H1 (cell line): ENCODE data around the gene GSKIP. TPM values are rescaled to one million over a fixed set of nuclear protein-coding genes. Genes with fewer than 3 reads are reported as not detected.

ENCODE experiments used
- BCL11A ChIP-seq, 2 experiments: IDR thresholded peaks; one replicate each; pipeline ENCODE4 v1.6.1; 2011; ENCODE audit warnings: low read depth in 2 of 2, low read length in 2 of 2, mild to moderate bottlenecking in 2 of 2
- CBX8 ChIP-seq: fragments of 300-800, 300-1000 bp; sonication (generic); IDR thresholded peaks from 2 replicates; pipeline ENCODE4 v1.7.1; 2016; ENCODE audit warnings: low read depth, low read length, borderline replicate concordance
- HDAC6 ChIP-seq: IDR thresholded peaks from one replicate; pipeline ENCODE4 v1.7.1; 2012; ENCODE audit warnings: low read depth, mild to moderate bottlenecking, inconsistent platforms, low read length, moderate library complexity
- NRF1 ChIP-seq: IDR thresholded peaks from 2 replicates; pipeline ENCODE4 v1.6.1; 2011; ENCODE audit warnings: mild to moderate bottlenecking, low read depth, low read length, improper control_type of control experiment
- PHF8 ChIP-seq: fragments of 200-600 bp; sonication (generic); conservative IDR thresholded peaks from 2 replicates; pipeline ENCODE4 v1.7.1; 2012; ENCODE audit warnings: low read depth, mild to moderate bottlenecking, inconsistent platforms, low read length, moderate library complexity
- POU5F1 ChIP-seq: IDR thresholded peaks from 2 replicates; pipeline ENCODE4 v1.6.1; 2011; ENCODE audit warnings: low read depth, mild to moderate bottlenecking, low read length, moderate library complexity
- RBBP5 ChIP-seq: IDR thresholded peaks from 2 replicates; pipeline ENCODE4 v1.7.1; 2012; ENCODE audit warnings: low read depth, mild to moderate bottlenecking, inconsistent platforms, low read length, moderate library complexity, borderline replicate concordance
- SAP30 ChIP-seq: fragments of 300-600 bp; sonication (generic); IDR thresholded peaks from 2 replicates; pipeline ENCODE4 v1.7.1; 2012; ENCODE audit warnings: low read length, moderate library complexity, mild to moderate bottlenecking, inconsistent platforms; ENCODE audit not compliant: insufficient read depth, insufficient replicate concordance
- TEAD4 ChIP-seq: IDR thresholded peaks from 2 replicates; pipeline ENCODE4 v1.6.1; 2012; ENCODE audit warnings: low read depth, low read length, inconsistent platforms, mixed read lengths
- polyA plus RNA-seq, 7 experiments: library from polyadenylated mRNA; depleted of rRNA in 3 of 7; stranded (reverse) in 5 of 7; unstranded in 2 of 7; fragments of >200 nt in 5 of 7; fragments of 200-250 nt in 2 of 7; gene quantifications; 1 replicate in 5 of 7; 2 replicates in 1 of 7; 4 replicates in 1 of 7; pipeline versions ENCODE4 v1.2.1 to v1.2.3, GENCODE V29; 2011 to 2013; ENCODE audit warnings: missing spikeins in 2 of 7, mixed read lengths in 2 of 7
- total RNA-seq: library from RNA; stranded (reverse); fragmentation: NEBNext Ultra II Directional; extraction: Animal tissue kit (Norgen Biotek cat#: 25700); gene quantifications from 2 replicates; pipeline ENCODE4 v1.2.1, GENCODE V29; 2021

GSKIP gene
- total and polyA plus RNA-seq, 2 of the 8 experiments (the other 6 are each of a cell fraction or from before 2014, with no cell fraction given), result 20.3 to 37.1 TPM

DNA sequence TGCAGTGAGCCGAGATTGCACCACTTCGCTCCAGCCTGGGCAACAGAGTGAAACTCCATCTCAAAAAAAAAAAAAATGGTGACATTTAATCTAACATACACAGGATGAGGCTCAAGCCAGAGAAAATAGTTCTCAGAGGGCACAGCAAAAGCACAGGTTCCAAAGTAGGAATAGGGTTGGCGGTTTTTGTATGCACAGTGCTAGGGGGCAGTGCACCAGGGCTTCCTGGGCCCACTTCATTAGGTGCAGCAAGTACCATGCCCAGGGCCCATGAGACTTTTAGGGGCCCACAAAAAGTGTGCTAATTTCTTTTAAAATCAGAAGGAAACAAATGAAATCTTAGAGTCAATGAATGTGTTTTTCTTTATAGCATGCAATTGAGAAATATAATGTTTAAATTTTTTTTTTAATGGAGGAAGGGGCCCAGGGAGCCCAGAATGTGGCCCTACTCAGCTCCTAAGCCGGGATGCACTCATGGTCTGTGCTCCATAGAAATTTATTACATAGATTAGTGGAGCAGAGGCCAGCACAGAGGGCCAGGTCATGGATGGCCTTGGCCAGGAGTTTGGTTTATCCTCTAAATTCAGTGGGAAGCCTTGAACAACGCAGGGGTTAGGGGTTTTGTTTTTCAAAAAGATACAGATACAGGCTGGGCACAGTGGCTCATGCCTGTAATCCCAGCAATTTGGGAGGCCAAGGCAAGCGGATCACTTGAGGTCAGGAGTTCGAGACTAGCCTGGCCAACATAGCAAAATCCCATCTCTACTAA is 30.9 kb downstream of the GSKIP start (continued):
- TF ChIP-seq POU5F1 (no peak), CBX8 (no peak), SAP30 (no peak), BCL11A (IDR thresholded peaks at IDR 0.05; ENCODE audit: low read depth in 2 of 2, low read length in 2 of 2) (no peak), RBBP5 (no peak), HDAC6 (no peak), NRF1 (no peak), PHF8 (no peak), TEAD4 (no peak)
- TF ChIP-seq, all 59 proteins: peak for 0
